ENCODE measurements around the gene COX11. TPM values are rescaled to one million over a fixed set of nuclear protein-coding genes. Genes with fewer than 3 reads are reported as not detected.
A peak's percentile ranks its signal among the peaks of the same experiment; 100 is the strongest.

The COX11 gene
- total and polyA plus RNA-seq, 10 donors: 20.4 to 47.0 (median 36.8) TPM

DNA sequence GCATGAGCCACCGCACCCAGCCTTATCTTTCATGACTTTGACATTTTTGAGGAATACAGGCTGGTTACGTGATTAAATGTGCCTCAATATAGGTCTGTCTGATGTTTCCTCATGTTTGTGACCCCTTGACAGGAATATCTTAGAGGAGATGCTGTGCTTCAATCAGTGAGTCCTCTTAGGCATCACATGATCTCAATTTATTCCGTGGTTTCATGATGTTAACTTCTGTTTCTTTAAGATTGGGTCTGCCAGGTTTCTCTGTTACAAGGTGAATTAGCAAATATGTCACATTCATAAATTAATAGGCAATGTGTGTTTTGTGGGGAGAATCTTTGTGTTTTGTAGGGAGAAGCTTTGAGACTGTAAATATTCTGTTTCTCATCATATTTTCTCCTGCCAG lies 3.4 kb upstream of the COX11 start:
- intact Hi-C loops (cut with DNase I; ENCODE audit: low total_unique reads): no loop called here

DNA sequence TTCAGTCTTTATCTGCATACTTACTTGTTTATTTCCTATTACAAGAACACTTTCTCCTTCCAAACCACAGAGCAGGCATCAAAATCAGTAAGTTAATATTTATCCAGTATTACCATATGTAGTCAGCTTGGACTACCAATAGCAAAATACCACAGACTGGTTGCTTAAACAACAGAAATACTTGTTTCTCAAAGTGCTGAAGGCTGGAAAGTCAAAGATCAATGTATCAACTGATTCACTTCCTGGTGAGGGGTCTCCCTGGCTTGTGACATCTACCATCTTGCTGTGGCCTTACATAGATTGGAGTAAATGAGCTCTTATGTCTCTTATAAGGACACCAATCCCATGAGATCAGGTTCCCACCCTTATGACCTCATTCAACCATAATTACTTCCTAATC lies 2.7 kb upstream of the COX11 start:
- H3K27me3 ChIP-seq (replicated peaks in 1 of 7): no peaks in the 10 kb centered on the region

More for the DNA sequence above, 3.4 kb upstream of the COX11 start:
- no peaks in the 10 kb centered on the region for H3K9me3 ChIP-seq
- H3K4me3 ChIP-seq: no peak overlapping the region
- DNase-seq: no peak
- H3K4me1 ChIP-seq: peaks cover 10 to 30% (median 21%) of the 10 kb centered on the region in 6 donors
- 80 to 93% (median 90%) methylated on average over 3 of the region's 3 CpGs for WGBS, 5 donors
- TF ChIP-seq POLR2A (IDR thresholded peaks at IDR 0.05) (no peak), POLR2AphosphoS5 (IDR thresholded peaks at IDR 0.05) (no peak)
- TF ChIP-seq, protein P1, sequence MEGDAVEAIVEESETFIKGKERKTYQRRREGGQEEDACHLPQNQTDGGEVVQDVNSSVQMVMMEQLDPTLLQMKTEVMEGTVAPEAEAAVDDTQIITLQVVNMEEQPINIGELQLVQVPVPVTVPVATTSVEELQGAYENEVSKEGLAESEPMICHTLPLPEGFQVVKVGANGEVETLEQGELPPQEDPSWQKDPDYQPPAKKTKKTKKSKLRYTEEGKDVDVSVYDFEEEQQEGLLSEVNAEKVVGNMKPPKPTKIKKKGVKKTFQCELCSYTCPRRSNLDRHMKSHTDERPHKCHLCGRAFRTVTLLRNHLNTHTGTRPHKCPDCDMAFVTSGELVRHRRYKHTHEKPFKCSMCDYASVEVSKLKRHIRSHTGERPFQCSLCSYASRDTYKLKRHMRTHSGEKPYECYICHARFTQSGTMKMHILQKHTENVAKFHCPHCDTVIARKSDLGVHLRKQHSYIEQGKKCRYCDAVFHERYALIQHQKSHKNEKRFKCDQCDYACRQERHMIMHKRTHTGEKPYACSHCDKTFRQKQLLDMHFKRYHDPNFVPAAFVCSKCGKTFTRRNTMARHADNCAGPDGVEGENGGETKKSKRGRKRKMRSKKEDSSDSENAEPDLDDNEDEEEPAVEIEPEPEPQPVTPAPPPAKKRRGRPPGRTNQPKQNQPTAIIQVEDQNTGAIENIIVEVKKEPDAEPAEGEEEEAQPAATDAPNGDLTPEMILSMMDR (IDR thresholded peaks at IDR 0.05 in 8 of 11, conservative IDR thresholded peaks at IDR 0.05 in 3 of 11): no peak
- H3K36me3 ChIP-seq: no peaks in the 10 kb centered on the region
- no peak overlapping the region for H3K27ac ChIP-seq
- H3K27me3 ChIP-seq (replicated peaks in 1 of 7): no peaks in the 10 kb centered on the region

DNA sequence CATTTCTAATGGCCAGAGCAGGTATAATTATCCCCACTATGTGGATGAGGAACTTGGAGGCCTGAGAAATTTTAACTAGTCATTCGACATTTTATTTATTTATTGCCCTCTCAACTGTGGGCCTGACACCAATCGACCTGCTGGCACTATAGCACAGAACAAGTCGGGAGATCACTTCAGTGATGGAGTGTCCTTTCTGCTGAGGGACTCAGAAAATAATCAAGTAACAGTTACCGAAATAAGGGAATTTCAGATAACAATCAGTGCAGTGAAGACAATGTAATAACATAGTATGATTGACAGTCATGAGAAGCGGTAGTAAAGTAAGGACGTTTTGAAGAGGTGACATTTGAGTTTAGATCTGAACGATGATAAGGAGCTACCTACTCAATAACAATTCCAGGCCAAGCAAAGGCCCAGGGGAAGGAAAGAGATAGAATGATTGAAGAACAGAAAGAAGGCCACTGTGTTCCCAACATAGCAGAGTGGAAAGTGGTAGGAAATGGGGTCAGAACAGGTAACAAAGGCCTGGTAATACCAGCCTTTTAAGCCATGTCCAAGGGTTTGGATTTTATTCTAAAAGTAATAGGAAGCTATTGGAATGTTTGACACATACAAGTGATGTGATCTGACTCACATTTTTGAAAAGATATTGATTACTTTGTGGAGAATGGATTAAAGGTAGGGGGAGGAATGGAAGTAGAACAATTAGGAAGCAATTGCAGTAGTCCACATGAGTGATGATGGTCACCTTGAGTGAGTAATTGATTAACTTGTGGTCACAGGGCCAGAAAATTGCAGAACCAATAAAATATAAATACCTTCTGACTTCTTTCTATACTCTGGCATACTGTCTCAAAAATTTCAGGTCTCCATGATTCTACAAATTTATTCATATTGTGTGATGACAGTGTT lies 1.5 kb upstream of the COX11 start:
- no peak for DNase-seq
- 43 to 64% (median 48%) methylated on average over 7 of the region's 7 CpGs for WGBS, 5 donors
- peaks cover 10 to 47% (median 32%) of the 10 kb centered on the region in 6 donors for H3K4me1 ChIP-seq
- peak overlapping the region in 6 of 8 donors; percentile 70 to 96 (median 91) for H3K4me3 ChIP-seq
- no peaks in the 10 kb centered on the region for H3K9me3 ChIP-seq
- intact Hi-C loops (cut with DNase I; ENCODE audit: low total_unique reads): no loop called here
- peaks cover 0 to 8% (median 0%) of the 10 kb centered on the region in 6 donors for H3K36me3 ChIP-seq
- no peaks in the 10 kb centered on the region for H3K27me3 ChIP-seq (replicated peaks in 1 of 7)
- TF ChIP-seq, protein P1 (IDR thresholded peaks at IDR 0.05 in 8 of 11, conservative IDR thresholded peaks at IDR 0.05 in 3 of 11): no peak
- TF ChIP-seq POLR2A (IDR thresholded peaks at IDR 0.05) (no peak), POLR2AphosphoS5 (IDR thresholded peaks at IDR 0.05) (no peak)
- H3K27ac ChIP-seq: peak overlapping the region in 7 of 8 donors; percentile 78 to 90 (median 86)

More for the DNA sequence above, 2.7 kb upstream of the COX11 start:
- Histone ChIP-seq H3K36me3 (no peaks in the 10 kb centered on the region), H3K4me1 (peaks cover 10 to 37% (median 29%) of the 10 kb centered on the region in 6 donors), H3K4me3 (no peak overlapping the region), H3K27ac (no peak overlapping the region), H3K9me3 (no peaks in the 10 kb centered on the region)
- no peak for DNase-seq
- intact Hi-C loops (cut with DNase I; ENCODE audit: low total_unique reads): no loop called here
- TF ChIP-seq, protein P1 (IDR thresholded peaks at IDR 0.05 in 8 of 11, conservative IDR thresholded peaks at IDR 0.05 in 3 of 11): no peak
- TF ChIP-seq POLR2A (IDR thresholded peaks at IDR 0.05): no peak
- TF ChIP-seq POLR2AphosphoS5 (IDR thresholded peaks at IDR 0.05): no peak

DNA sequence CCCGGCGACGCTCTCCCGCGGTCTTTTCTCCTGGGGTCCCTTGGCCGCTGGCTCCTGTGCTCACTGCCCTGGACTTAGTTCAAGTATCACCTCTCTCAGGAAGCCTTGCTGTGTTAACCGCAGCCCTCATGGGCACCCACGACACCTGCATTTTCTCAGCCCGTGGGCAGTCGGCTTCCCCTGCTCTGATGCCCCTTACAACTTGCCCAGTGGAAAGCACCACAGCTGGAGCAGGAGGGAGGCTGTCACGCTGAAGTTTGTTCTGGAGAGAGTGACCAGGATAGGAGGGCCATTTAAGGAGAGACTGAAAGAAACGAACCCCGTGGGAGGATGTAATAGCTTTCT lies 506 bp upstream of the COX11 start:
- H3K4me3 ChIP-seq: peak overlapping the region; percentile 70 to 97 (median 92)
- no peaks in the 10 kb centered on the region for H3K9me3 ChIP-seq
- peaks cover 0 to 17% (median 4%) of the 10 kb centered on the region in 6 donors for H3K36me3 ChIP-seq
- H3K27me3 ChIP-seq (replicated peaks in 1 of 7): no peaks in the 10 kb centered on the region
- intact Hi-C loops (cut with DNase I; ENCODE audit: low total_unique reads): no loop called here
- WGBS, 5 donors: 0% methylated on average over 11 to 13 of the region's 13 CpGs
- TF ChIP-seq POLR2A (IDR thresholded peaks at IDR 0.05) (no peak), POLR2AphosphoS5 (IDR thresholded peaks at IDR 0.05) (no peak)
- TF ChIP-seq, protein P1 (IDR thresholded peaks at IDR 0.05 in 8 of 11, conservative IDR thresholded peaks at IDR 0.05 in 3 of 11): no peak
- DNase-seq: no peak
- H3K4me1 ChIP-seq: peaks cover 10 to 50% (median 32%) of the 10 kb centered on the region in 6 donors
- H3K27ac ChIP-seq: peak overlapping the region; percentile 74 to 90 (median 85)
